HG02852 (cell line): ENCODE data around the gene MFN1.
"Not testable (repeated sequence)": the region's sequence is repeated elsewhere in the genome, so short reads cannot be mapped to it uniquely, and the experiment has no call there.

ENCODE experiments used
- ATAC-seq: cut with Tn5 transposase; IDR thresholded peaks from one replicate; pipeline ENCODE4 v1.9.1; 2021; ENCODE audit warnings: mild to moderate bottlenecking, moderate library complexity; ENCODE audit not compliant: unreplicated experiment

Gene MFN1

GRCh38 chr3:179347345-179348194 lies at the start of gene MFN1:
TSS of gene MFN1 (plus strand) at chr3:179347709. CDS start at chr3:179348852, 1,143 bp downstream.
- peak; percentile 92 for ATAC-seq

- no peak for ATAC-seq
These were observed 49.4 kb upstream of the MFN1 start for GRCh38 chr3:179297971-179298725.

- no peak for ATAC-seq
These were observed 48.2 kb upstream of the MFN1 start for GRCh38 chr3:179299316-179299715.

GRCh38 chr3:179299999-179300613 lies 47.4 kb upstream of the MFN1 start:
- ATAC-seq = peak; percentile 91

GRCh38 chr3:179301645-179302044 lies 45.9 kb upstream of the MFN1 start:
- ATAC-seq = no peak

- no peak for ATAC-seq
These were observed 45.4 kb upstream of the MFN1 start for GRCh38 chr3:179302111-179302510.

- no peak for ATAC-seq
These were observed 42.9 kb upstream of the MFN1 start for GRCh38 chr3:179304605-179305004.

GRCh38 chr3:179307362-179307761 lies 40.1 kb upstream of the MFN1 start:
- ATAC-seq = not testable (repeated sequence)

GRCh38 chr3:179308001-179308400 lies 39.5 kb upstream of the MFN1 start:
- no peak for ATAC-seq

- ATAC-seq = peak; percentile 98
These were observed 38.1 kb upstream of the MFN1 start for GRCh38 chr3:179309225-179310078.

GRCh38 chr3:179318876-179319275 lies 28.6 kb upstream of the MFN1 start:
- no peak for ATAC-seq

GRCh38 chr3:179321668-179322285 lies 25.7 kb upstream of the MFN1 start:
- ATAC-seq = no peak

GRCh38 chr3:179322286-179323196 lies 25.0 kb upstream of the MFN1 start, which contains the start of gene ZNF639:
TSS of gene ZNF639 (plus strand) at chr3:179323031. CDS start at chr3:179328294, 5,263 bp downstream.
- ATAC-seq = peak; percentile 71

GRCh38 chr3:179323197-179324110 lies 24.1 kb upstream of the MFN1 start:
- ATAC-seq = peak; percentile 43

- ATAC-seq = no peak
These were observed 23.2 kb upstream of the MFN1 start for GRCh38 chr3:179324270-179324754.

- ATAC-seq = no peak
These were observed 17.1 kb upstream of the MFN1 start for GRCh38 chr3:179330438-179330837.

- no peak for ATAC-seq
These were observed 15.3 kb upstream of the MFN1 start for GRCh38 chr3:179332240-179332639.

- no peak for ATAC-seq
These were observed 14.4 kb upstream of the MFN1 start for GRCh38 chr3:179333084-179333483.
